HG03060 (cell line): Measurements from ENCODE around the gene ATP11A.

Experiments used
- ATAC-seq: cut with Tn5 transposase; IDR thresholded peaks from one replicate; pipeline ENCODE4 v1.9.1; 2021; ENCODE audit warnings: low read depth, moderate number of reproducible peaks; ENCODE audit not compliant: unreplicated experiment

ATP11A gene

GRCh38 chr13:112689303-112690245, at the start of gene ATP11A:
Gene ATP11A (plus strand): TSS chr13:112690038. CDS start chr13:112690417, 379 bp downstream.
- ATAC-seq = no peak

- no peak for ATAC-seq
These were observed 48.3 kb upstream of the ATP11A start for GRCh38 chr13:112641456-112642089.

DNA sequence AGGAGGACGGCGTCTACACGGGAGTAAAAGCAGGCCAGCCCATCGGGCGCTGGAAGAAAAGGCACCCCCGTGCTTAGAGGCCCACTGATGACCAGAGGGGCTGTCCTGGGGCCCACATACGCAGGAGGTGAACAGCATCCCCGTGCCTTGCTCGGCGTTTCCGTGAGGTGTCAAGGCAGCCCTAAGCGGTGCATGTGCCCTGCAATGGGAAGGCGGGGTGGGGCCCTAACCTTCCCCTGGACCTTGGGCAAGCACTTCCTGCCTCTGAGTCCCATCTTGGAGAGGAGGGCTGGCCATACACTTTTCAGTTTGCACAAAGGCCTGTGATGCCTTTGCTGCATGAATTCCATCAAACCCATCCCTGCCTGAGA, 47.8 kb upstream of the ATP11A start:
- ATAC-seq = no peak

- no peak for ATAC-seq
These were observed 45.9 kb upstream of the ATP11A start for GRCh38 chr13:112643759-112644459.

GRCh38 chr13:112645327-112645914, 44.4 kb upstream of the ATP11A start:
- no peak for ATAC-seq

DNA sequence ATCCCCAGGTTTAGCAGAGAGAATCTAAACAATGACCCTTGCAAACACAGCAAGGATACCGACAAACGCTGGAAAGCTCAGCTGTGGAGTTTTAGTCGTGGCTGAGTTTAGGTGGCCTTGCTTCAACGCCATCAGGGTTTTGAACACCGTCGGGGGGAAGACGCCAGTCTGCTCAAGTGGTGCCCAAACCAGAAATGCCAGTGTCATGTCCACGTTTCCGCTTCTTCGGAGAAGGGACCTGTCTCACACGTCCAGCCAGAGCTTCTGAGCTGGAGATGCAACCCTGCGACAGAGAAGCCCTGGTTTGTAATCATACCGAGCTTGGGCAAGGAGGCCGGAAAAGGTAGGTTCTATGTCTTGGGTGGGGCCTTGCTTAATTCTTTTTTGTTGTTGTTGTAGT, 42.6 kb upstream of the ATP11A start:
- no peak for ATAC-seq

DNA sequence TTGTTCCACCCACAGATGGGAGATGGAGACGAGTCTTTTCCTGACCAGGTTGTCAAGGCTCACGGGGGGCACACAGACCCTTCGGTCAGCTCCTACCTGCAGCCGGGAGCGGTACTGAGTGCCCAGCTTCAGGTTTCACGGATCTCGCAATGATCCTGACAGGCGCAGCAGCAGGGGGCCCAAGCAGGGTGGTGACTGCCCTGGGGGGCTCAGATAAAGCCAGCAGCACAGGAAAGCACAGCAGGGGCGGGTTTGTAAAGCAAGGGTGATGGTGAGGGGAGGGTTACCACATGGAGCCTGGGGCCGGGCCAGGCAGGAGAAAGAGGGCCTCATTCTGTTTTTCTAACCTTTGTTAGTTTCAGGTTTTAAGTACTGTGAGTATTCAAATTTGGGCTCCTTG, 41.7 kb upstream of the ATP11A start:
- ATAC-seq = no peak

- no peak for ATAC-seq
These were observed 40.7 kb upstream of the ATP11A start for GRCh38 chr13:112648966-112649690.

- no peak for ATAC-seq
These were observed 38.5 kb upstream of the ATP11A start for GRCh38 chr13:112651311-112651710.

- no peak for ATAC-seq
These were observed 37.9 kb upstream of the ATP11A start for GRCh38 chr13:112651750-112652511.

GRCh38 chr13:112652512-112653070, 37.2 kb upstream of the ATP11A start:
- no peak for ATAC-seq

DNA sequence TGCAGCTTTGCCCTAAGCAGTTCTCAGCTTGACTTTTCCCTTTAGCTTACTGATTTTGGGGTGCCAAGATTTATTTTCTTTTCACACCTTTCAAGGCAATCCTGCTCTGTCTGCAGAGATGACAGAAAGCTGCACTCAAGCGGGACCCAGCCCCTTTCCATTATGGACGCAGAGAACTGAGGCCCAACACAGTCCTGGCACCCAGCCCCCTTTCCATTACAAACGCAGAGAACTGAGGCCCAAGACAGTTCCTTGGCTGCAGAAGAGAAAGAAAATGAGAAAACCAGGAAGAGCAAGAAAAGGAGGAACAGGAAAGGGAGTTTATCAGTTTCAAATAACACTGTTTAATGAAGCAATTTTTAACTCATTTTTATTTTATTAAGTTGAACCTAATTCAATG, 36.8 kb upstream of the ATP11A start:
- ATAC-seq = no peak

DNA sequence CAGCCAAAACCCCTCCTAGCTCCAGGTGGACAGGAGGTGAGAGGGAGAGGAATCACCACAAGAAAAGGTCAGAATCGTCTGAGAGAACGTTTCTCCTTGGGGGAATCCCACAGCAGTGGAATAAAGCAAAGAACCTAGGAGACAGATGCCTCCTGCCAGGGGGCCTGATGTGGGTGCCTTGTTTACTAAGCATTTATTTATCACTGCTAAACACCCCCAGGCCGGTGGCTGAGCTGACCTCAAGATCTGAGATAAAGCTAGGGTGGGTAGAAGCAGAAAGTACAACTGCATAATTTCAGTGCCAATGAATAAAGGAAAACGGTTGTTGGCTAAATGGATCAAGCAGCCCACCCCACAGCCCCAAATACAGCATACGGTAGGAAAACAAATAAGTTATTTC, 33.9 kb upstream of the ATP11A start:
- no peak for ATAC-seq

GRCh38 chr13:112657850-112658445, 31.9 kb upstream of the ATP11A start:
- ATAC-seq = no peak

DNA sequence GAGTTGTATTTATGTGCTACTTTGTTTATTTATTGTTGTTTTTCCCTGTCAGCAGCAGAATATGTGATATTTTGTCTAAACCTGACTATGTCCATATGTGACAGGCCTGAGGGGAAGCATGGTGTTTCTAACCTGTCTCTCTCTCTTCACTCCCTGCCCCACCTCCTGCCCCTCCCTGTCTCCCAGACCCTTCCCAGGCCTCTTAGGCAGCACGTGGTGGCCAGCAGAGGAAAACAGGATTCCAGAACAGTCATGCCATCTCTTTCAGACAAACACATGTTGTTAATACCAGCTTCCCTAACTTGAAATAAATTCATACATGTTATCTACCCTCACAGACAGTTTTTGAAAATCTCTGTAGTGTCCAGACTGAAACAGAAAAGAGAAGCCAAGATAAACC, 31.0 kb upstream of the ATP11A start:
- ATAC-seq = no peak

GRCh38 chr13:112661291-112661690, 28.5 kb upstream of the ATP11A start:
- ATAC-seq = no peak

DNA sequence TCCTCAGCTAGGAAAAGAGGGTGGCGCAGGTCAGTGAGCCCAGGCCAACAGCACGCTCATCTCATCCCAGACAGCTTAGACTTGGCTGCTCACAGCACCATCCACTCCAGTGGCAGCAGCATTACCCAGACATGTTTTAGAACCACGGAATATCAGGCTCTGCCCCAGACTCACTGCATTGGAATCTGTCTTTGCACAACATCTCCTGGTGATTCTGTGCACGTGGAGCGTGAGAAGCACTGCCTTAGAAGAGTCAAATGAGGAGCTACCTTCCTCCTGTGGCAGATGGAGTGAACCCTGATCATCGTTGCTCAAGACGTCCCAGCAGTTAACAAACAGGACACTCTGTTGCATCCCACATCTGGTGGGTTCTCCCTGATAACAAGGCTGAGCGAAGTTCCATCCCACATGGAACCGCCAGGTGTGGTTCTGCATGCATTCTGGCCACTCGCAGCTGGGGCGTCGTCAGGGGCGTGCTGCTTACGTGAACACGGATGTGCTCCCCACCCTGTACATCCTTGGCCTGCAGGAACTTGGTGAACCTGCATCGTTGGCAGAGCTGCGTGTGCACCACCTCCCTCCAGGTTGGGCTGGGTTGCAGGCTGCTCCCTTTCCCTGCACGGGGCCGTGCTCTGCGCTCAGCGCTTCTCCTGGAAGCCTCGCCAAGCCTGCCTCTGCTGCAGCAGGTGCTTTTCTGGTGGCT, 25.2 kb upstream of the ATP11A start:
- no peak for ATAC-seq

DNA sequence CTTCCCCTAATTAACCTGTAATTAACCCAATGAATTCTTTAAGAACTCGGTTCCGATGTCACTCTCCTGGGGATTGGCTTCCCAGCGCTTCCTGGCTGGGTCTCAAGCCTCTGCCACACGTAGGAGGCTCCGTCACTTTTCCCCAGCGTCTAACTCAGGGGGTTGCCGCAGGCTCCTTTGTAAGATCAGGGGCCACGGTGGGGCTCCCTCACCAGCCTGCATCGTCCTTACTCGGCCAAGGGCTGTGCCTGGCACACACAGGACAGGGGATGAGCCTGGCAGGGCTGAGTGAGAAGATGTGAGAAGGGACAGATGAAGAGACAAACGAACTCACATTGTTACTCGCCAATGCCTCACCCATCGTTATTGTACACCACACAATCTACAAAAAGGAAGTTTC, 20.9 kb upstream of the ATP11A start:
- ATAC-seq = no peak
